Mesothelial cell of epicardium (in vitro differentiated cells): ENCODE measurements around the gene DELE1. TPM values are rescaled to one million over a fixed set of nuclear protein-coding genes. Genes with fewer than 3 reads are reported as not detected.

Experiments used
- DNase-seq, 2 experiments: peaks; one replicate each; pipeline ENCODE4 v3.0.0; 2021; ENCODE audit warnings: low spot score in 2 of 2; ENCODE audit not compliant: unreplicated experiment in 2 of 2
- H3K27ac Mint-ChIP-seq: 2 replicates; pipeline ENCODE4 v1.8.0; 2021; ENCODE audit warnings: mixed read lengths
- H3K27me3 Mint-ChIP-seq: 2 replicates; pipeline ENCODE4 v1.8.0; 2021; ENCODE audit warnings: low read depth, mixed read lengths
- H3K36me3 Mint-ChIP-seq: 2 replicates; pipeline ENCODE4 v1.8.0; 2021; ENCODE audit warnings: mixed read lengths
- H3K4me1 Mint-ChIP-seq: 2 replicates; pipeline ENCODE4 v1.8.0; 2021; ENCODE audit warnings: mixed read lengths
- H3K4me3 Mint-ChIP-seq: 2 replicates; pipeline ENCODE4 v1.8.0; 2021; ENCODE audit warnings: mild to moderate bottlenecking, moderate library complexity, mixed read lengths
- H3K9me3 Mint-ChIP-seq: 2 replicates; pipeline ENCODE4 v1.8.0; 2021; ENCODE audit warnings: mixed read lengths
- CTCF ChIP-seq: fragments of 200-600 bp; sonication (generic); IDR thresholded peaks from one replicate; pipeline ENCODE4 v1.5.0; 2021; ENCODE audit warnings: antibody characterized with exemption; ENCODE audit not compliant: unreplicated experiment
- total RNA-seq: library from RNA; stranded (reverse); gene quantifications from 3 replicates; pipeline ENCODE4 v1.2.1, GENCODE V29; 2021

DELE1 gene
- total RNA-seq, 1 donor from 2014 or later = 91.5 TPM

GRCh38 chr5:141982626-141983025, 59.0 kb downstream of the DELE1 start:
- Mint-ChIP-seq H3K4me3 (no peak overlapping the region), H3K36me3 (peaks cover 31% of the 10 kb centered on the region), H3K27ac (no peak overlapping the region), H3K27me3 (no peaks in the 10 kb centered on the region), H3K4me1 (no peaks in the 10 kb centered on the region), H3K9me3 (no peaks in the 10 kb centered on the region)
- no peak for DNase-seq
- no peak for TF ChIP-seq CTCF

GRCh38 chr5:141986072-141986471, 62.4 kb downstream of the DELE1 start:
- H3K27me3 Mint-ChIP-seq = no peaks in the 10 kb centered on the region
- no peak overlapping the region for H3K4me3 Mint-ChIP-seq
- no peaks in the 10 kb centered on the region for H3K9me3 Mint-ChIP-seq
- DNase-seq = no peak
- H3K4me1 Mint-ChIP-seq = no peaks in the 10 kb centered on the region
- TF ChIP-seq CTCF = no peak
- H3K36me3 Mint-ChIP-seq = peaks cover 25% of the 10 kb centered on the region
- H3K27ac Mint-ChIP-seq = no peak overlapping the region

DNA sequence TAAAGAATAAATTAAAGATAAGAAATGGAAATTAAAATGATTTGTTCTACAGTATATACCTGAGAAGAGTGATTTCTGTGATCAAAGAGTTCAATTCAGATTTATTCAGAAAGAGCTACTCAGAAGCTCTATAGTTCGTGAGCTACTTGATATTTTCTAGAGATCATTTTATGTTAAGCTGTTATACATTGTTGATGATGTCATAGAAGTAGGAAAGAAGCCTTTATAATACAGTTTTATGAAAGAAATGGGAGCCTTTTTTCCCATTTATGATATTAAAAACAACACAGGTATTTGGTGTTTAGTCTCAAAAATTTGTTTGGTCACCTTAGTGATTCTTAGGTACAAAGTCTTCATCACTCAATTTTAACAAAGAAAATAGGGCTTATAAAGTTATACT, 66.0 kb downstream of the DELE1 start:
- Mint-ChIP-seq H3K4me1 (no peaks in the 10 kb centered on the region), H3K36me3 (peaks cover 25% of the 10 kb centered on the region), H3K27me3 (no peaks in the 10 kb centered on the region), H3K4me3 (no peak overlapping the region), H3K27ac (no peak overlapping the region), H3K9me3 (no peaks in the 10 kb centered on the region)
- no peak for DNase-seq
- no peak for TF ChIP-seq CTCF

Other genes with a start within 250 kb of the DELE1 start
- 50.9 to 53.8 TPM (median 51.8 TPM) in 3 replicates for gene ARAP3, start 241.6 kb upstream of the DELE1 start, total RNA-seq
- 5.1 to 6.1 TPM (median 5.4 TPM) in 3 replicates for gene PCDH1, start 45.5 kb upstream of the DELE1 start, total RNA-seq
- gene PCDH12, start 34.3 kb downstream of the DELE1 start, total RNA-seq = 0.07 to 0.29 TPM (median 0.18 TPM) in 3 replicates
- gene RNF14, start 45.2 kb downstream of the DELE1 start, total RNA-seq = 34.0 to 36.5 TPM (median 35.1 TPM) in 3 replicates
- 55.0 to 56.6 TPM (median 55.1 TPM) in 3 replicates for gene GNPDA1, start 89.2 kb downstream of the DELE1 start, total RNA-seq
- gene NDFIP1, start 184.9 kb downstream of the DELE1 start, total RNA-seq = 63.2 to 67.9 TPM (median 66.1 TPM) in 3 replicates